HG03521 (cell line): ENCODE measurements around the gene APC2.
"Not testable (repeated sequence)": the region's sequence is repeated elsewhere in the genome, so short reads cannot be mapped to it uniquely, and the experiment has no call there.

ENCODE experiments used
- ATAC-seq: cut with Tn5 transposase; IDR thresholded peaks from one replicate; pipeline ENCODE4 v1.9.1; 2021; ENCODE audit warnings: mild to moderate bottlenecking, moderate library complexity; ENCODE audit not compliant: unreplicated experiment

APC2 gene

DNA sequence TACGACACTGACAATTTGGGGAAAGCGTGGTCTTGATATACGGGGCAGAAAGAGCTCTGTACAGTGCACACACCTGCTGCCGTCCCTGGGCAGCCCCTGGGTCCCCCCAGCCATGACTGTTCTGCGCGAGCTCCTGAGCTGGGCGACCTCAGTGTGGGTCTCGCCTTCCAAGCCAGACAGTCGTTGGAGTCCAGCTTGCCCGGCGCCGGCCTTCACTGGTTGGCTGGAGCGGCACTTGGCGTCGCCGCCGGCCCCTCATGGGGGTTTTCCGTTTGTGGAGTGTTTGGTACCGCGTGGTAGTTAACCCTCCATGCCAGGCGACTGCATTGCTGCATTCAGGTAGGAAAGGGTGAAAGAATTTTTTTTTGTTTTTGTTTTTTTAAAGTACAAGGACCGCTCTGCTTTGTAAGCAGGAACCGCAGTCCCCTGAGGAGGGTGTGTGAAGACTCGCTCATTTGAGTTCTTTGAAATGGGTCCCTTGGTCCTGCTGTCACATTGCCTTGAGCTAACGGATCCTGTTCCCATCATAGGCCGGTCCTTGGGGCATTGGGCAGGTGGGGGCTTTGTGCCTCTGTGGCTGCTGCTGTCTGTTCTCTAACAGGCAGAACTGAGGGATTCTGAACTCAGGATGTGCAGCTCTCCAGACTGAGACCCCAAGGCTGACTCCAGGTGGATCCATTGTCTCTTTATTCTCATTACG is 22.6 kb upstream of the APC2 start:
- ATAC-seq = no peak

- no peak for ATAC-seq
These were observed 21.1 kb upstream of the APC2 start for GRCh38 chr19:1428738-1429391.

- ATAC-seq = no peak
These were observed 20.2 kb upstream of the APC2 start for GRCh38 chr19:1429750-1430149.

DNA sequence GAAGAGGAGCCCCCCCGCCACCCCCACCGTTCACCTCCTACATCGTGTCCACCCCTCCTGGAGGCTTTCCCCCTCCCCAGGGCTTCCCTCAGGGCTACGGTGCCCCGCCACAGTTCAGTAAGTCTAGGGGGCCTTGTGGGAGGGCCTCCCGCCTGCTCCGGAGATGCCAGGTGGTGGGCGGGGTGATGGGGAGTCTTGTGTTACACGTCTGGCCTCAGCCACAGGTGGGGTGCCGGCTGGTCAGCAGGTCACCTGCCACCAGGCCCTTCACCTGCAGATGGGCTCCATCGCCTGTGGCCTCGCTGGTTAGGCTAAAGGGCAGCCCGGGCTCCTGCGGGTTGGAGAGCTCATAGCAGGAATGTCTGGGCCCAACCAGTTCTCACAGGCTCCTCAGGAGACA is 19.7 kb upstream of the APC2 start:
- no peak for ATAC-seq

GRCh38 chr19:1431759-1432506 is 18.0 kb upstream of the APC2 start:
- no peak for ATAC-seq

DNA sequence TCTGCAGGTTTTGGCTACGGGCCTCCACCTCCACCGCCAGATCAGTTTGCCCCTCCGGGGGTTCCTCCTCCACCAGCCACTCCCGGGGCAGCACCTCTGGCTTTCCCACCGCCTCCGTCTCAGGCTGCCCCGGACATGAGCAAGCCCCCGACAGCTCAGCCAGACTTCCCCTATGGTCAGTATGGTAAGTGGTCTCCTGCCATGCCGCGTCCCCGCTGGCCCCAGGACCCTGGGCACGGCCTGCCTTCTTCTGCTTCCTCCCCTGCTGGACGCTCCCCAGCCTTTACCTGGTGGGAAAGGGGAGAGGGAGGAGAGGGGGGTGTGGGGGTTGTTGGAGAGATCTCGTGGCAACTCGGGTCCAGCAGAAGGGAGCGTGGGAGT is 17.4 kb upstream of the APC2 start:
- no peak for ATAC-seq

DNA sequence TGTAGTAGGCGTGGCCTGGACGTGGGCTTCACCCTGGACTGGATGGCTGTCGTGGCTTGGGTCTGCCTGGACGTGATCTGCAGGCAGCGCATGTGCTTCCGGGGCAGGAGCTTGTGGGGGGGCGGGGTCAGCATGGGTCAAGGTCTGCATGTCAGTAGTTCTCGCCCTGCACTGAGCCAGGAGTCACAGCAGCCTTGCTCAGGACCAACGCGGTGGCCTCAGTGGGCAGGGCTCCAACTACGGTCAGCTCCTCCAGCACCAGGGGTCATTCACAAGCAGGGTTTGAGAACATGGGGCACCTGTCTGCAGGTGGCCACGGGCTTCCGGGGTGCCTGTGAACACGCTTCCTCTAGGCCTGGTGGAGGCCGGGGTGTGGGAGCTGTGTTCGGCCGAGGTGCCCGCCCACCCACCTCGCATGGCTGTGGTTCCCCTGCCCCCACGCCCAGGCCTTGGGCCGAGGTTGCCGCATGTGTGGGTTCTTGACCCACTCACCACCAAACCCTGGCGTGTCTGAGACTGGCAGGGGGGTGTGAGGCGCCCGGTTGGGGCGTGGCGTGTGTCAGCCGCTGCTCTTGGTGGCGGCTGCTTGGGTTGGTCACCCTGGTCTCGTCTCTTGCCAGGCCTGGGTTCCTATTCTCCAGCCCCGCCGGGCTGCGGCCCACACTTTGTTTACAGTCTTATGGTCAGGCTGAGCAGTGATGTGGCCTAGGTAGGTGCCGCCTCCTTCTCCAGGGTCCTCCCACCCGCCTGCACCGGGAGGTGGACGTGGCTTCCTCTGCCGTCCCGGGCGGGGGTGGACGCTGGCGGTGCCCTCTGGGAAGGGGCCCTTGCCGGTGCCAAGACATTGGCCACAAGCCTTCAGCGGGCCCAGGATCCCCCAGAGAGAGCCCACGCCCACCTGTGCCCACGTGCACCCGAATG is 16.5 kb upstream of the APC2 start:
- no peak for ATAC-seq

DNA sequence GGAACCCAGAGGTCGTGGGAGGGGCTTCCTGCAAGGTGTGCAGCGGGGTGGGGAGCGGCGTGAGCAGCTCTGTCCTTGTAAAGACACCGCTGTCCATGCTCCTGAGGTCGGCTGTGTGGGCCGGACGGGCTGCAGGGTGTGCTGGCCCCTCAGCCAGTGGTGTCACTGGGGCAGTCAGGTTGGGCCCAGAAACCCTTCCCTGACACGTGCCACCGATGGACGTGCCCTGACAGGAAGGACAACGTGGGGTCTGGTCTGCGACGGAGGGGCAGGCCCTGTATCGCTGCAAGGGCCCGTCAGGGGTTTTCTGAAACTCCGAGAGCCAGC is 15.9 kb upstream of the APC2 start:
- ATAC-seq = no peak

- no peak for ATAC-seq
These were observed 15.3 kb upstream of the APC2 start for GRCh38 chr19:1434577-1435060.

GRCh38 chr19:1435378-1435989 is 14.4 kb upstream of the APC2 start:
- no peak for ATAC-seq

- ATAC-seq = no peak
These were observed 12.3 kb upstream of the APC2 start for GRCh38 chr19:1437609-1438008.

- peak; percentile 81 for ATAC-seq
These were observed 11.6 kb upstream of the APC2 start, which contains the start of gene RPS15 for GRCh38 chr19:1438035-1438932. Gene RPS15, plus strand, starts transcription at chr19:1438396. Its CDS starts 30 bp downstream, at chr19:1438426.

DNA sequence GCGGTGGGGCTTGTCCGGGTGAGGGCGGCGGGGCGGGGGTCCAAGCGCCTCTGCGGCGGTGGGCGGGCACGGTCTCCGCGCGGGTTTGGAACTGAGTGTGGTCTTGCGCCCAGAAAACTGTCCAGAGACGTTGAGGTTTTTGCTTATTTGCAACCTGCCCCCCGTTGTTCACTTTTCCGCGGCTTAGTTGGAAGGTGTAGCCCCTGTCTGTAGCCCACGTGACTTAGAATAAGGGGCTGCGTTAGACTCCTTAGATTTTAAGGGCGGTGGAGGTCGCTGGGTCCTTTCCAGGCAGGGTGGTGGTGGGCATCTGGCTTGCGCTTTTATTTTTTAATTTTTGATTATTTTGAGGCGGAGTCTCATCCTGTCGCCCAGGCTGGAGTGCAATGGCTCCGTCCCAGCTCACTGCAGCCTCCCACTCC is 11.0 kb upstream of the APC2 start:
- no peak for ATAC-seq

DNA sequence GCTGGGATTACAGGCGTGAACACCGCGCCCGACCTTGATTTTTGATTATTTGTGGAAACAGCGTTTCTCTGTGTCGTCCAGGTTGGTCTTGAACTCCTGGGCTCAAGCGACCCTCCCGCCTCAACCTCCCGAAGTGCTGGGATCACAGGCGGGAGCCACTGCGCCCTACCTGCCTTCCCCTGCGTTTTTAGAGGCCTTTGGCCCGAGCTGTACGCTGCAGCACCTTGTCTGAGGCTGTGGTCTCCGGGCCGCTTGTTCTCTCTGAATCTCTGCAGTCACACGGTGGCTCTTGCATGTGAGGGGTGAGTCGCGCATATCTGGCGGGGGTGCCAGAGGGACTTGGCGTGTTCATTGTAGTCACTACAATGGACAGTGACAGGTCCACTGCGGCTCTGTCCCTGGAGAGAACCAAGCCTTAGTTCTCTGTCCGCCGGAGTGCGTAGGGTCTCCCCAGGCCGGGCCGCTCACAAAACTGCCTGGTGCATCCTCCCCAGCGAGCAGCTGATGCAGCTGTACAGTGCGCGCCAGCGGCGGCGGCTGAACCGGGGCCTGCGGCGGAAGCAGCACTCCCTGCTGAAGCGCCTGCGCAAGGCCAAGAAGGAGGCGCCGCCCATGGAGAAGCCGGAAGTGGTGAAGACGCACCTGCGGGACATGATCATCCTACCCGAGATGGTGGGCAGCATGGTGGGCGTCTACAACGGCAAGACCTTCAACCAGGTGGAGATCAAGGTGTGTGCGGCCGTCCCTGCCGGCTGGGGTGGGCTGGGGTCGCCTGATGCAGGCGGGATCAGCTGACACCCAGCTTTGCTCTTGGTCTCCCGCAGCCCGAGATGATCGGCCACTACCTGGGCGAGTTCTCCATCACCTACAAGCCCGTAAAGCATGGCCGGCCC is 10.2 kb upstream of the APC2 start:
- not testable (repeated sequence) for ATAC-seq

DNA sequence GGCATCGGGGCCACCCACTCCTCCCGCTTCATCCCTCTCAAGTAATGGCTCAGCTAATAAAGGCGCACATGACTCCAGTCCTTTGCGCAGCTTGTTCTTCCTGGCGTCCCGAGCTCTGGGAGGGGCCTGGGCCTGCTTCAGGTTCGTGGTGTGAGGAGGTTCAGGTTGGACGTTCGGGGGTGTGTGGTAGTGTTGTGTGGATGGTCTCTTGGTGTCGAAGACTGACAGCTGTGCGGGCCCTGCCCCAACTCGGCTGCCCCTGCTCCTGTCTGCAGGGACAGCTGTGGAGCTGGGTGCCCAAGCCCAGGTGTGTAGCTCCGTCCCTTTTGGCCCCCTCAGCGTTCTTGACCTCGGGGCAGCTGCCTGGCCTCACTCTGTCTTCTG is 9.5 kb upstream of the APC2 start:
- no peak for ATAC-seq

DNA sequence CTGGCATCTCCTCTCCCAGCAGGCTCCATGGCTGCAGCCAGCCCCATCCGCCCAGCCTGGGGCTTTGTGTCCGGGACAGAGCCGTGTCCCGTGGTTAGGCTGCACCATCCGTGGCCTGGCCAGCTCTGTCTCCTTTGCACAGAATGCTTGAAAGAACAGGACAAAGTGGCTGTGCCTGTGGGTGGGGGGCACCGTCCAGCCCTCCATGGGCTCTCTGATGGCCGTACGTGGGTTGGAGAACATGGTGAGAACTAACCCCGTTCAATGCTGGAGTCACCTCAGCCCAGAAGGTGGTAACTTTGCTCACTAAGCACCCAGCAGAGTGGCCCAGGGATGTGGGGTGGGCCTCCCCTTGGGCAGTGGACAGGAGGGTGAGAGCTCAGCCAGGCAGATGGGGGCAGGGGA is 8.9 kb upstream of the APC2 start:
- ATAC-seq = no peak

DNA sequence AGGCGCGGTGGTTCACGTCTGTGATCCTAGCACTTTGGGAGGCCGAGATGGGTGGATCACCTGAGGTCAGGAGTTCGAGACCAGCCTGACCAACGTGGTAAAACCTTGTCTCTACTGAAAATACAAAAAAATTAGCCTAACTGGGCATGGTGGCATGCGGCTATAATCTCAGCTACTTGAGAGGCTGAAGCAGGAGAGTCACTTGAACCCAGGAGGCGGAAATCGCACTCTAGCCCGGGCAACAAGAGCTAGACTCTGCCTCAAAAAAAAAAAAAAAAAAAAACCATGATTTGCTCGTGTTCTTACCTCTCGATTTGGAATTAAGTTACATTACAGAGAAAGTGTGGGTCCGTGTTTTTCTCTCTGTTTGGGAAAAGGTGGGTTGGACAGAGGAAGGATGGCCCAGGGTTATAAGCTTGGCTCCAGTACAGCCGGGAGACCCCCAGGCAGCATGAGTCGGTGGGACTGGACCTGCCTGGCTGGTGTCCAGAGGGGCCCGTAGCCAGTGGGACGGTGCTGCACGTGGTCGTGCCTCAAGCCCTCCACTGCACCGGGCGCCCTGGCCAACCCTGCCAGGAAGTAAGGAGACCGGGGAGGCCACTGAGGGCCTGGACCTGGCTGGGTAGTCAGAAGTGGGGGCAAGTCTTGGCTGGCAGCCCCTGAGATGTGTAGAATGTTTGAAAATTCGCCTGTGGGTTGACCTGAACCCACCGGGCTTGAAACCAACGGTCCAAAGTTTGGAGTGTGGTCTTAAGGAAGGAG is 8.1 kb upstream of the APC2 start:
- no peak for ATAC-seq
